ENCODE data around the gene BMPR1A.
A peak's percentile ranks its signal among the peaks of the same experiment; 100 is the strongest.

The BMPR1A gene

DNA sequence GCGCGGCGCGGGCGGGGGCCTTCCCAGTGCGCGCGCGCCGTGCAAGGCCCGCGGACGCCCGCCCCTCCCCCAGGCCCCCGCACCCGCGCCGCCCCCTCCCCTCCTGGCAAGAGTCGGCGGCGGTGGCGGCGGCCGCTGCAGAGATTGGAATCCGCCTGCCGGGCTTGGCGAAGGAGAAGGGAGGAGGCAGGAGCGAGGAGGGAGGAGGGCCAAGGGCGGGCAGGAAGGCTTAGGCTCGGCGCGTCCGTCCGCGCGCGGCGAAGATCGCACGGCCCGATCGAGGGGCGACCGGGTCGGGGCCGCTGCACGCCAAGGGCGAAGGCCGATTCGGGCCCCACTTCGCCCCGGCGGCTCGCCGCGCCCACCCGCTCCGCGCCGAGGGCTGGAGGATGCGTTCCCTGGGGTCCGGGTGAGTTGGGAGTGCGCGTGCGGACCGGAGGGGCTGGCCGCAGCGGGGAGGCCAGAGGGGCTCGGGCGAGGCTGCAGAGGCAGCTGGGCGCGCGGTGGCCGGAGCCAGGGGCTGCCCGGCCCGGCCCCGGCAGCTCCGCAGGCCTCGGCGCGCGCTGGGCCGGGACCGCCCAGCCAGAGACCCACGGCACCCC, at the start of gene BMPR1A:
Gene BMPR1A (plus strand): TSS at position 109 of the 602 bp plus-strand sequence. CDS start 119,400 bp downstream, outside the sequence.
- DNase-seq, result peak; percentile 97

DNA sequence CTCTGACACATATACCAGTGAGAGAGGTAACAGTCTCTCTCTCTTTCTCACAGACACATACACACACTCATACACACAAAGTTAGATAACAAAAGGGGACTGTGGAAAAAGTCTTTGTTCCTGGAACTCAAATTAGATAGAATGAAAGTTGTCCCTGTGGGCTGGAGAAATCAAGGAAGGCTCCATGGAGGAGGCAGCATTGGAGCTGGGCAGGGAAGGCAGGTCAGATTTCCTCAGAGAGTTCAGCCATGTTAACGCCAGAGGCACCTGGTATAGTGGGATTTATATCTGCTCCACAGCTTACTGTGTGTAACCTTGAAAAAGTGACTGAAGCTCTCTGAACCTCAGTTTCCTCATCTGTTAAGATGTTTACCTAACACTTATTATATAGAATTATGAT, 49.4 kb upstream of the BMPR1A start:
- no peak for DNase-seq

DNA sequence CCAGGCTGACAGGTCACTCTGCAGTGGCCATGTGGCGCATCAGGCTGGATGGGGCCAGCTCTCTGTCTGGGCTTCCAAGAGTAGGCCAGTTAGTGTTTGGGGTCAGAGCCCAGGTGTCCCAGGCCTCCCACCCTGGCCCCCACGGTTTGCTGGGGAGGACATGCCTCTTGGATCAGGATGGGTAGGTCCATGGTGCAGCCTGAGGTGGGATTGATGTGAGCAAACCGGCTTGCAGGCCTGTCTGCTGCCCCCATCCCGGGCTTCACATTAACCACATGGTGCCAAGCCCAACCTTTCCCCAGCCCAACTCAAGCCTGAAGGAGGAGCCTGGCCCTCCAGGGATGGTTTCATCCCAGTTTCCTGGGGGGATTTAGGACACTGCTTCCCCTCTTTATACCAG, 48.9 kb upstream of the BMPR1A start:
- no peak for DNase-seq

DNA sequence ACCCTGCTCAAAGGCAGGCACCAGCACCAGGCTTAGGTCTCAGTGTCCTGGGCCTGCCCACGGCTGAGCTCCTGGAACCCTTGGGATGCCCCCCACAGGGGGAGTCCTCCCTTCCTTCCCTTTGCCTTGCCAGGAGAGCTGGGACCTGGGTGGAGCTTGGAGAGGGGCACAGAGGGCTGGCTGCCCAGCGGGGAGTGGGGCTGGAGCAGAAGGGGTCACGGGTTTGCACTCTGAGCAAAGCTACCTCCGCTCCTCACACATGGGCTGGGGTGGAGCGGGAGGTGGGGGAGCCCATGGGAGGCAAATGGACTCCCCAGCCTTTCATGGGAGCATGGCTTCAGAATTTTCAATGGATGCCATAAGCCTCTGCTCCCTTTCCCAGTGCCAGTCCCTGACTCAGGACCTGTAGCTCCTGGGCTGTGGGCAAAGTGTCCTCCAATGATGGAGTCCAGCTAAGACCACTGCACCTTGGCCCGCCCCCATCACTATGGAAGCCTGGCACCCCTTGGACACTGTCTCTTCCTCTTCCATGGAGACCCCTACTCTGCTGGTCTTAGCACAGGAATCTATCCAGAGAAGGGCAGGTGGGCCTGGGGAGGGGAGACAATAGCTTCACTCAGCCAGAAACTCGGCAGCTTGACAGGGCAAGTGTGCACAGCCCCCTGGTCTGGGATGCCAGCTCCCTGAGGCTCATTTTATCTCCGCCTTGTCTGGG, 48.2 kb upstream of the BMPR1A start:
- no peak for DNase-seq

DNA sequence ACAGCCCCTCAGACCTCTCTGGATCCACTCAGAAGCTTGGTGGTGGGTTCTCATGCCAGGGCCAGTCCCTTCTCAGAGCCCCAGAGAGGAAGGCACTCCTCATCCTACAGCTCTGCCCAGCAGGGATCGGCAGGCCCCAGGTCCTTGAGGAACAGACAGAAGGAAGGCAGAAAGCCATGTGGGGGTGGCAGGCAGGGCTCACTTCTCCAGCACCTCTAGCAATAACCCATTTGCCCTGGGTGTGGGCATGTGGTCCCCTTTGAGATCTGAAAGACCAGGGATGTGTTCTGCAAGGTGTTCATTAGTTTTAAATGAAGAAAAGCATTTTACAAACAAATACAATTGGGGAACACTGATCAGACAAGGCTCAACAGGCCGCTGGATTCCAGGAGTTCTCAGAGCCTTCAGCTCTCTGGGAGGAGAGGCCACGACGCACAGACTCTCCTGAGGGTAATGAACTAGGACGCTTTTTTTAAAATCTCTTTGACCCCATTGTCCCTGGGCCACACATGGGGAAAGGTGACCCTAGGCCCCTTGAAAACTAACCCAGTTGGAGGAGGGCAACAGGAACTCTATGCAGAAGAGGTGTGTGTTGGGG, 47.5 kb upstream of the BMPR1A start:
- DNase-seq, result no peak

DNA sequence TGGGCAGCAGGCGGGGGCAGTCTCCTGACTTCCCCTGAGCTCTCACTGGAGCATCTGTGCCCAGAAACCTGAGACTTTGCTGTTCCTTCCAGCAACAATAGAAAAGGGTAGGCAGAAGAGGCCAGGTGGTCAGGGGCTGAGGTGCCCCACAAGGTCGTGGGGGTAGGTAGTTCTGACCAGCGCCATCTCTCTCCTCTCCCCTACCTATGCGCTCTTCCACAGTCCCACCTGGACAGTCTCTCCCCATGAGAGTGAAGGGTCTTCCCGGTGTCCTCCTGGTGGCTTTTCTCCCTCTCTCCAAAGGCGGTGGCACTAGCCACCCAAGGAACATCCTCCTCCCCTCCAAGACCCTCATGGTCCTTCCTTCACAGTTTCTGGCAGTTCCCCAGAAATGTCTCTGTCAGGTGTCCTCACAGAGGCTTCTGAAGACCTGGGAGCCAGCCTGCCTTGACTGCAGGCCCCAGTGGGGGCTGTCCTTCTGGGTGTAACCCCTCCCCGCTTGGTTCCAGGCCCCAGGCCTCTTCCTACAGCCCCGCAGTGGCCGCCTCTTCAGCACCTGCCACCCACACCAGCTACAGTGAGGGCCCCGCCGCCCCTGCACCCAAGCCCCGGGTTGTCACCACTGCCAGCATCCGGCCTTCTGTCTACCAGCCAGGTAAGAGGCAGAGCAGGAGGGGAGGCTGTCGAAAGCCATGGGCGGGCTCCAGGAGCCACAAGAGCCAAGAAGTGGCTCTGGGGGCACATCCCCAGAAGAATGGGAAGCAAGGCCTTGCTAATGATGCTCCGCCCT, 46.8 kb upstream of the BMPR1A start:
- DNase-seq, result no peak

DNA sequence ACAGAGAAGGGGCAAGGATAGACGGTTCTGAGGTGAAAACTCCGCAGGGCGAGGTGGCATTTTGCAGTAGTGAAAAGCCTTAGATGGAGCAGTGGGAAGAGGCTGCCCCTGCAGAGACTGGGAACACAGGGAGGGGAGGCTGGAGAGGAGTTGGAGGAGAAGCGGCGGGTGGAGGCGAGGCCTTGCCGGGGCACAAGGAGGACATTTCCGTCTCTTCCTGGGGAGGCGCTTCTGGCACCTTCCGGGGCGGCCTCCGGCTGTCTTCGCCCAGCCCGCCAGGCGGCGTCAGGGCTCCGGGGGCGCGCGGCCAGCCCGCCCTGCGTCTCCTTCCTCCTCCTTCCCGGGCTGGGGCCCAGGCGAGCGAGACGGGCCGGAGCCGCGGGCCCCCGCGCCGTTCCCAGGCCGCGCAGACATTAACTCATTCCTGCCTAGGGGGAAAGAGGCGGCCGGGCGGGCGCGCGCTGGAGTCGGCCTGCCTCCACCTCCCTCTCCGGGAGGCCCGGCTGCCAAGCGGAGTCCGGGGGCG, 45.4 kb upstream of the BMPR1A start:
- DNase-seq, result peak; percentile 95

DNA sequence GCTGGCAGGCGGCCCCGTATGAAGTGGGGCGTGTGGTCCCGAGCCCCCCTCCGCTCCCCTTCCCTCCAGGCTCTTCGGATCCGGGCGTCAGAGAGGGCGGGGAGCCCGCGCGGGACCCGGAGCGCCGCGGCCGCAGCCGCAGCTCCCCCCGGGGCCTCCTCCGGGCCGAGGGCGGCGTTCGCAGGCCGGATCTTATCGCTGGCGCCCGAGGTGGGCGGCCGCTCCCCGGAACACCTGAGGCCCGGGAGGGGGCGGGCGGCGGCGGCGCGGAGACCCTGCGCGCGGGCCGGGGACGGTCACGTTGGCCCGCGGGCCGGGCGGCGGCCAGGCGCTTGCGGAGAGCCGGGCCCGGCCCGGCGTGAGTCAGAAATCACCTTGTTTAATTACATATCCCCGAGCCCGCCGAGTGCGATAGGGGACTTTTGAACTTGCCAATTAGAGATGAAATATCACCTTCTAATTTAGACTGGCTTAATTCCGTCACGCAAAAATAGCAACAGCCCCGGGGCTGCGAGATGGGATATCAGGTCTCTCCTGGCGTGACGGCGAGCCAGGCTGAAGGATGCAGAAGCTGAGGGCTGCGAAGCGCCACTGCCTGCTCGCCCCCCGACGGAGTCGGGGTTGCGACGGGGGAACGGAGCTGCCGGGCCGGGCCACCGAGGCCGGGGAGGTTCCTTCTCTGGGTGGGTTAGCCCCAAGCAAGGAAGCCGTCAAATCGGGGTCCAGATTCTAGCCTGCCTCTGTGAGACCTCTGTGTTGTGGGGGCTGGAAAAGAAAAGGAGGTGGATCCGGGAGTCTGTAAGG, 44.7 kb upstream of the BMPR1A start:
- DNase-seq, result peak; percentile 73

DNA sequence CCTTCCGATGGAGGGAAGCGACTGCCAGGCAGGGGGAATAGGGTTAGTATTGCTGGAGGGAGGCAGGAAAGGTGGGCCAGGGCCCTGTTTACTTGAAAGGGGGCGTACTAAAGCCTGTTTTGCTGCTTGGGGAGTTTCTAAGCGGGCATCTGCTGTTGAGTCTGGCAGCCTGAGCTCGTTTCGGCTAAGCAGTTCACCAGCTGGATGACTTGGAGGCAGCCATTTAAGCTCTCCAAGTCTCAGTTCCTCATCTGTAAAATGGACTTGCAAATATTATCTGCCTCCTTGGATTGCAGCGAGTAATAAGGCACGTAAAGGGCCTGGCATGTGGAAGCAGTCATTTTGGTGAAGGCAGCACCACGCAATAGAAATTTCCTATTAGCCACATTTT, 44.1 kb upstream of the BMPR1A start:
- DNase-seq, result no peak

DNA sequence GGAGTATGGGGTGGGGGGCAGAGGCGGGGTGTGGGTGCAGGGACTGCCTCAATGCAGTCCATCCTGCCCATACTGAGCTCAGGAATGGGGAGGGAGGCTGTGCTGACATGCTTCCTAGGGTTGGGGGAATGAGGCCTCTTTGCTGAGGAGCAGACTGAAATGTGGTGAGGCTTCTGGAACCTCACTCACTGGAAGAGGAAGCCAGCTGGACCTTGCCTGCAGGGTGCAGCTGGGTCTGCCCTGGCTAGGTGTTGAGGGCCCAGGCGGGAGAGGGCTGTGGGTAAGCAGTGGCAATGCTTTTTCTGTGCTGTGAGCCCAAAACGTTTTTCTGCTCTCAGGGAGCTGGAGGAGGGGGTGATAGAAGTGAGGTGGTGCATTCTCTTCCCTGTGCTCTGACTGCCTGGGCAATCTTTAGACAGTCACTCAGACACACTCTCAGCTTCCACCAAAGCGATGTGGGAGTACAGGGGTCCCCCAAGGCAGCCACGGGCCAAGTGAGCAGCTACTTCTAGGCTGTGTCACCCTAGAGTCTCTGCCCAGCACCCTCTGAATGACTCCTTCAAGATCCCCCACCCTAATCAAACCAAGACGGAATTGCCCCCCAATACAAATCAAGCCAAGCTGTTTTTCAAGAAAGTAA, 41.1 kb upstream of the BMPR1A start:
- no peak for DNase-seq

DNA sequence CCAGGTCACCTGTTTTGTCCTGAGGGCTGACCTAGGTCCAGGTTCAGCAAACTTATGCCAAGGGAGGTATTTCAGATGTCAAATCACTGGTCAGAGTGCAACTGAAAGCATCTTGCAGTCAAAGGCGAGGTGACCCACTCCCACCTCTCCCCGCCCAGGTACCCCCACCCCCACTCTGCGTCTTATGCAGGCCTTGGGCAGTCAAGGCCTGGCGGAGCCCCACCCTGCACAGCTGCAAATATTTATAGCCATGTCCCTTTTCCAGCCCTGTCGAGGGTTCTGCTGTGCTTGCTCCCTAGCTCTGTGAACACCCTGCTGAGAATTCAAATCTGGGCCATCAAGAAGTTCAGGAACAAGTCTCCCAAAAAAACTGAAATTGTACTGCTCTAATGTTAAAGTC, 40.6 kb upstream of the BMPR1A start:
- DNase-seq, result no peak

DNA sequence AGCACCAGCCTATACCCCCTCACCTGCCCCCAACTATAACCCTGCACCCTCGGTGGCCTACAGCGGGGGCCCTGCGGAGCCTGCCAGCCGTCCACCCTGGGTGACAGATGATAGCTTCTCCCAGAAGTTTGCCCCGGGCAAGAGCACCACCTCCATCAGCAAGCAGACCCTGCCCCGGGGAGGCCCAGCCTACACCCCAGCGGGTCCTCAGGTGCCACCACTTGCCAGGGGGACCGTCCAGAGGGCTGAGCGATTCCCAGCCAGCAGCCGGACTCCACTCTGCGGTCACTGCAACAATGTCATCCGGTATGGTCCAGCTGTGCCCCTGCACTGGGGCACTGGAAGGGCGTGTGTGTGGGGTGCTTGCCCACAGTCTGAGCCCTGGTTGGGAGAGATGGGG, 40.0 kb upstream of the BMPR1A start:
- no peak for DNase-seq

DNA sequence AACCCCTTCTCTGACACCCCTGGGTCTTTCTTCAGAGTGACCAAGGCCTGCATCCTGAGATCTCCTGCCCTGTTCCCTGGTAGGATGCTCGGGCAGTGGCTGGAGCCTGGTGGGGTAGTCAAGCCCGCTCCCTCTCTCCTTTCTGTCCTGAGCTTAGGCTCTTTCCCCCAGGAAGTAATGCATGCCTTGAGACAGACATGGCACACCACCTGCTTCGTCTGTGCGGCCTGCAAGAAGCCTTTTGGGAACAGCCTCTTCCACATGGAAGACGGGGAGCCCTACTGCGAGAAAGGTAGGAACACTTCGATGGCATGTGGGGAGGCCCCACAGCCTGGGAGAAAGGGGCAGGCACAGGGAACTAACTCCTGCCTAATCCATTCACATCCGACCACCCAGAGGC, 37.9 kb upstream of the BMPR1A start:
- no peak for DNase-seq

DNA sequence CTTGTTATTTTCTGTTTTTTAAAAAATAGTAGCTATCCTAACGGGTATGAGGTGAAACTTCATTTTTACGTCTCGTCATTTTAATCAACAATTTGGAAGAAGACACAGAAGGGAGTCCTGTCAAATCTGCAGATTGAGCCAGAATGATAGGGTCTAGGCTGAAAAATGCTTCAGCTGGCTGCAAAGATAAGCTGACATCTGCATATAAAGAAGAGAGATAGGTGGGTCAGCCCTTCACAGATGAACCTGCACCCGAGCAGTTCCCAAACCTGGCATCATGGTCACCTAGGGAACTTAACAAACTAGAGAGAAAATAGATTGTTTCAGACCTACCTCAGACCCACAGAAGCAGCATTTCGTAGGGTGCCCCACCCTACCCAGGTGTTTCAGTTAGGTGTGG, 35.2 kb upstream of the BMPR1A start:
- no peak for DNase-seq

DNA sequence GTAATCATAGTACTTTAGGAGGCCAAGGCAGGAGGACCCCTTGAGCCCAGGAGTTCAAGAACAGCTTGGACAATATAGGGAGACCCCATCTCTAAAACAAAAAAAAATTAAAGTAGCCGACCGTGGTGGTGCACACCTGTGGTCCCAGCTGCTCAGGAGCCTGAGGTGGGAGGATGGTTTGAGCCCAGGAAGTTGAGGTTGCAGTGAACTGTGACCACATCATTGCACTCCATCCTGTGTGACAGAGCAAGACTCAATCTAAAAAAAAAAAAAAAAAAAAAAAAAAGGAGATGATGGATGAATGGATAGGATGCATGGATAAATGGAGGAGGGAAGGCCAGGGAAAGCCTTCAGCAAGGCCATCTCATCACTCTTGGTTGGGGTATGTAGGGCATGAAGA, 33.4 kb upstream of the BMPR1A start:
- DNase-seq, result no peak

DNA sequence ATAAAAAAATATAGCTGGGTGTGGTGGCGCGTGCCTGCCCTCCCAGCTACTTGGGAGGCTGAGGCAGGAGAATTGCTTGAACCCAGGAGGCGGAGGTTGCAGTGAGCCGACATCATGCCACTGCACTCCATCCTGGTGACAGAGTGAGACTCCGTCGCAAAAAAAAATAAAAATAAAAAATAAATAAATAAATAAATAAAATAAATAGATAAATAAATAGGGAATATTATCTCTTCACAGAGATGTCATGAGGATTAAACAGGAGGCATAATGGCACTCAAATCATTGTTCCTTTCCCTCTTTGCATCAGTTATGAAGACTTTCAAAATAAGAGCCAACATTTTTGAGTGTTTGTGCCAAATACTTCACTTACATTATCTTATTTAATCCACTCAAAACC, 32.0 kb upstream of the BMPR1A start:
- no peak for DNase-seq

DNA sequence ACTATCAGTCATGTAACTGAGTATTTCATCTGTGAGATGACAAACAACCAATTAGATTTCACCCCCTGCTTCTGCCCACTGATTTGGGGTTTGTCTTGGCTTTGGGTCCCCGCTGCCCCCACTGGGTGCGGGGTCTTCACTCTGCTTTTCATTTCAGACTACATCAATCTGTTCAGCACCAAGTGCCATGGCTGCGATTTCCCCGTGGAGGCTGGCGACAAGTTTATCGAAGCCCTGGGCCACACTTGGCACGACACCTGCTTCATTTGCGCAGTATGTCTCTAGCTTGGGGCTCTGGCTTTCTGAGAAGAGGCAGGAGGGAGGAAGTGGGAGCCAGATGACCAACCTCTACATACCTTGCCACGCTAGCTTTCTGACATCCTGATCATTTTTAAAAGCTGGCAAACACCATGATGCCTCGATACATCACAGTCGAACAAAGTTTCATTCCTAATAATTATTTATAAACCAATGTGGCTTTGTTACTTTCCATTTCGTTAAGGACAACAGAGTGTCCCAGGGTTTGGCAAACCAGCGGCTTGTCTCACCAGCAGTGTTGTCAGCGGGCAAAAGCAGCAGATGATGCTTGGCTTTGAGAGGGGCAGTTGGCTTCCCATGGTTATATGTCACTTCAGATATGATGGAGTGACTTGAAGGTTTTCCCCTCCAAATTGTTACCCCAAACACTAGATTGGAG, 30.3 kb upstream of the BMPR1A start:
- no peak for DNase-seq

DNA sequence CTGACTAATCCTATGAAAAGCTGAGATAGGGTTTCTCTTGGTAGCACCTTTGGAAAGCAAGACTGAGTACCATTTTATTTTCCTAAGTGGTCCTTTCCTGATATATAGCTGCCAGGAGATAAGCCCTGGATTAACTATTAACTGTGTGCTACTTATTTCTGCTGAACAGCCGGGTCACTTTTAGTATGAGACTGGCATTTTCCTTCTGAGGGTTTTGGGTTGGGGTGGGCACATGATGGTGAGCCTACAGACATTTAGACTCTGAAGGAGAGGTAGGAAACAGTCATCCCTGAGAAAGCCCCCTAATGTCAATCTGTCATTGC, 29.8 kb upstream of the BMPR1A start:
- no peak for DNase-seq

DNA sequence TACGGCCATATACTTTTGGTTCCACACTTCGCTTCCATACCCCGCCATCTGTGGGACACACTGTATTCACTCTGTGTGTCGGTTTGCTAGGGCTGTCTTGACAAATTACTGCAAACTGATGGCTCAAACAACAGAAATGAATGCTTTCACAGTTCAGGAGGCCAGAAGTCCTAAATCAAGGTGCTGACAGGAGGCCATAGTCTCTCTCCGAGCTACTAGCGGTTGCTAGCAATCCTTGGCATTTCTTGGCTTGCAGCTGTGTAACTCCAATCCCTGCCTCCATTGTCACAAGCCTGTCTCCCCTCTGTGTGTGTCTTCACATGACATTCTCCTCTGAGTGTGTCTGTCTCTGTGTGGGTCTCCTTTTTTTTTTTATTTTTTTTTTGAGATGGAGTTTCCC, 28.9 kb upstream of the BMPR1A start:
- DNase-seq, result no peak

DNA sequence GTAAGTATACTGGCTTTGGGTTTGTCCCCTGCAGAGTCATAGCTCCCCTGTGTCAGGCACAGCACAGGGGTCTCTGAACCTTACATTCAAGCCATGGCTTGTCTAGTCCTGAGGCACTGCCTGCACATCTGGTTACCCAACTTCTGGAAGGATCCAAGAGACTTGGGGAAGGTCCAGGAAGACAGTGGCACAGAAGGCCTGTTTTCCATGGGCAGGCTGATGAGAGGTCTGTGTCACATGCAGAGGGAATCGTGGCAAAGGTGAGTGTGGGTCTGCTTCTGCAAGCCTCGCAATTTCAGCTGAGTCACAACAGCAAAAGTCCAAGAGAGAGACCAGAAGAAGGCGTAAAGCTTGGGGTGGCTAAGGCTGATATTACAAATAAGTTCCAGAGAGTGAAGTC, 28.4 kb upstream of the BMPR1A start:
- DNase-seq, result no peak

DNA sequence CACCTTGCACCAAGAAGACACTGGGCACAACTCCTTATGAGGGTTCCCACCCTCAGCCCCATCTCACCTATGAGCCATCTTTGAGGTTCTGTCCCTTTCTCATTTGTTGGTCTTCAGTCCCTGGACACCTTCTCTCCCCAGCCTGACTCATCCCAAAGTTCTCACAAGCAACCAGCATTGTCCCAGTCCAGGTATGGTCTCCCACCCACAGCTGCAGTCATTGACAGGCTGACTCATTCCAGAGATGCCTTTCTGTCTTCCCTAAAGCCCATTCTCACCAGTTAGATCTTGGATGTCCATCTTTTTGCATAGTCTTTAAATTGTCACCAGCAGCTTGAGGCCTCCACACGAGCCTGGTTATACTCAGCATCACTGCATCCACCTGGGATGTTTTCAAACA, 26.7 kb upstream of the BMPR1A start:
- no peak for DNase-seq

DNA sequence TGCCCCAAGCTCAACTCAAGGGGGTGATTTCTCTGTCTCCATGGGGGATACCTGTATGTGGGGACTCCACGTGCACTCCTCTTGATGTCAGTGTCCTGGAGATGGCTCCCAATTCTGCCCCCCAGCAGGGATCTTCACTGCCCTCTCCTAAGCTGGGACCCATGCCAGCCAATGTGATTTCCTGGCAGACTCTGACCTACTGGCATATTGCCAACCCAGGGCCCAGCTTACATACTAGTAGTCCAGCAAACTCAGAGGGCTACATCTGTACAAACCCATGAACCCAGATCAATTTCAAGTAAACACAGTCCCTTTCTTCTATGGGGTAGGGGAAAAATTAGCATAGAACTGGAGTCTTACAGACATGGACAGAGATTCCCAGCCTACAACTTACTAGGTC, 26.2 kb upstream of the BMPR1A start:
- DNase-seq, result peak; percentile 49

Data from left hindlimb (tissue), 1 donor.